ENCODE results near the gene SEMA5A. TPM values are rescaled to one million over a fixed set of nuclear protein-coding genes. Genes with fewer than 3 reads are reported as not detected.

Gene SEMA5A
- polyA plus RNA-seq (2013, experiment 1 of 2): 40.6 TPM
- 42.4 TPM for polyA plus RNA-seq (2013, experiment 2 of 2)

- DNase-seq: peak; percentile 79
- WGBS: under 1% methylated on average over 42 of the region's 84 CpGs
- peaks cover 11 to 26% of the 10 kb centered on the region in 2 experiments for H3K36me3 ChIP-seq (ENCODE audit: control insufficient read depth in 1 of 2, insufficient read depth in 2 of 2, low read depth in 1 of 2, low read length in 2 of 2)
- H2AFZ ChIP-seq (ENCODE audit: low read depth, low read length): peak within 1 kb of the TSS; percentile 92
- H2AK5ac ChIP-seq (ENCODE audit: low read length, severe bottlenecking): no peak within 1 kb of the TSS
- H3K4me1 ChIP-seq (ENCODE audit: control insufficient read depth, insufficient read depth, low read depth, low read length): peaks cover 12% of the 10 kb centered on the region
- H2BK5ac ChIP-seq (ENCODE audit: low read depth, low read length, poor library complexity, severe bottlenecking): peak within 1 kb of the TSS; percentile 96
- H2BK15ac ChIP-seq (ENCODE audit: low read depth, poor library complexity, severe bottlenecking): peak within 1 kb of the TSS; percentile 85
- H3K9ac ChIP-seq (ENCODE audit: low read length): peak within 1 kb of the TSS; percentile 98
- peak within 1 kb of the TSS; percentile 29 to 89 for H3K14ac ChIP-seq (ENCODE audit: low read length in 2 of 2)
- peak within 1 kb of the TSS; percentile 91 for H4K8ac ChIP-seq (ENCODE audit: low read length)
- H3K4me3 ChIP-seq (ENCODE audit: insufficient read depth in 1 of 2, low read depth in 1 of 2, low read length in 2 of 2): peak within 1 kb of the TSS; percentile 89 to 96
- H2BK12ac ChIP-seq (ENCODE audit: low read length in 2 of 2): peak within 1 kb of the TSS in 1 of 2 experiments; percentile 70
- peak within 1 kb of the TSS; percentile 96 for H4K91ac ChIP-seq (ENCODE audit: low read length)
- peaks cover 12% of the 10 kb centered on the region for H3K79me1 ChIP-seq (replicated peaks; ENCODE audit: low read length, poor library complexity, severe bottlenecking)
- H3K18ac ChIP-seq (ENCODE audit: low read depth in 1 of 2, low read length in 2 of 2): peak within 1 kb of the TSS; percentile 94 to 97
- H3K9me3 ChIP-seq (ENCODE audit: control insufficient read depth, low read length): no peaks in the 10 kb centered on the region
- H3K23ac ChIP-seq (ENCODE audit: low read length in 2 of 2): peak within 1 kb of the TSS; percentile 86 to 98
- H3K4ac ChIP-seq (ENCODE audit: low read depth in 1 of 2, low read length in 2 of 2): peak within 1 kb of the TSS; percentile 80 to 97
- H3K27ac ChIP-seq (ENCODE audit: low read length, poor library complexity, severe bottlenecking): peak within 1 kb of the TSS; percentile 97
- peak within 1 kb of the TSS; percentile 99 for H3K4me2 ChIP-seq (ENCODE audit: low read length, poor library complexity, severe bottlenecking)
- H2BK120ac ChIP-seq (ENCODE audit: low read depth, low read length): peak within 1 kb of the TSS; percentile 65
- no peaks in the 10 kb centered on the region for H3K27me3 ChIP-seq (ENCODE audit: control insufficient read depth in 1 of 2, insufficient read depth in 1 of 2, low read length in 2 of 2)
Measured at GRCh38 chr5:9545992-9546851, at the start of gene SEMA5A. Gene SEMA5A (minus strand): TSS chr5:9546075. CDS start chr5:9379946, 166,129 bp downstream.

GRCh38 chr5:9594913-9595312, 49.0 kb upstream of the SEMA5A start:
- H3K14ac ChIP-seq (ENCODE audit: low read length in 2 of 2): no peak overlapping the region
- no peak overlapping the region for H3K23ac ChIP-seq (ENCODE audit: low read length in 2 of 2)
- H2BK12ac ChIP-seq (ENCODE audit: low read length in 2 of 2): no peak overlapping the region
- H3K4me1 ChIP-seq (ENCODE audit: control insufficient read depth, insufficient read depth, low read depth, low read length): no peaks in the 10 kb centered on the region
- no peak overlapping the region for H2BK120ac ChIP-seq (ENCODE audit: low read depth, low read length)
- H2BK5ac ChIP-seq (ENCODE audit: low read depth, low read length, poor library complexity, severe bottlenecking): no peak overlapping the region
- H3K4me2 ChIP-seq (ENCODE audit: low read length, poor library complexity, severe bottlenecking): no peak overlapping the region
- H3K9ac ChIP-seq (ENCODE audit: low read length): no peak overlapping the region
- no peak overlapping the region for H3K4me3 ChIP-seq (ENCODE audit: insufficient read depth in 1 of 2, low read depth in 1 of 2, low read length in 2 of 2)
- no peak overlapping the region for H2AFZ ChIP-seq (ENCODE audit: low read depth, low read length)
- H4K8ac ChIP-seq (ENCODE audit: low read length): no peak overlapping the region
- no peak overlapping the region for H4K91ac ChIP-seq (ENCODE audit: low read length)
- H3K18ac ChIP-seq (ENCODE audit: low read depth in 1 of 2, low read length in 2 of 2): no peak overlapping the region
- no peak overlapping the region for H3K27ac ChIP-seq (ENCODE audit: low read length, poor library complexity, severe bottlenecking)
- no peaks in the 10 kb centered on the region for H3K36me3 ChIP-seq (ENCODE audit: control insufficient read depth in 1 of 2, insufficient read depth in 2 of 2, low read depth in 1 of 2, low read length in 2 of 2)
- no peak overlapping the region for H3K4ac ChIP-seq (ENCODE audit: low read depth in 1 of 2, low read length in 2 of 2)
- H2AK5ac ChIP-seq (ENCODE audit: low read length, severe bottlenecking): no peak overlapping the region
- peaks cover 4 to 9% of the 10 kb centered on the region in 2 experiments for H3K27me3 ChIP-seq (ENCODE audit: control insufficient read depth in 1 of 2, insufficient read depth in 1 of 2, low read length in 2 of 2)
- DNase-seq: no peak
- H2BK15ac ChIP-seq (ENCODE audit: low read depth, poor library complexity, severe bottlenecking): no peak overlapping the region
- H3K79me1 ChIP-seq (replicated peaks; ENCODE audit: low read length, poor library complexity, severe bottlenecking): no peaks in the 10 kb centered on the region
- no peaks in the 10 kb centered on the region for H3K9me3 ChIP-seq (ENCODE audit: control insufficient read depth, low read length)

GRCh38 chr5:9589049-9589835, 43.4 kb upstream of the SEMA5A start:
- no peak overlapping the region for H2BK15ac ChIP-seq (ENCODE audit: low read depth, poor library complexity, severe bottlenecking)
- no peak overlapping the region for H3K18ac ChIP-seq (ENCODE audit: low read depth in 1 of 2, low read length in 2 of 2)
- DNase-seq: no peak
- no peak overlapping the region for H2BK12ac ChIP-seq (ENCODE audit: low read length in 2 of 2)
- H2BK5ac ChIP-seq (ENCODE audit: low read depth, low read length, poor library complexity, severe bottlenecking): no peak overlapping the region
- H2BK120ac ChIP-seq (ENCODE audit: low read depth, low read length): no peak overlapping the region
- H3K9me3 ChIP-seq (ENCODE audit: control insufficient read depth, low read length): no peaks in the 10 kb centered on the region
- no peak overlapping the region for H3K4me2 ChIP-seq (ENCODE audit: low read length, poor library complexity, severe bottlenecking)
- no peak overlapping the region for H3K14ac ChIP-seq (ENCODE audit: low read length in 2 of 2)
- no peaks in the 10 kb centered on the region for H3K79me1 ChIP-seq (replicated peaks; ENCODE audit: low read length, poor library complexity, severe bottlenecking)
- H2AFZ ChIP-seq (ENCODE audit: low read depth, low read length): no peak overlapping the region
- H3K4me1 ChIP-seq (ENCODE audit: control insufficient read depth, insufficient read depth, low read depth, low read length): no peaks in the 10 kb centered on the region
- H3K27ac ChIP-seq (ENCODE audit: low read length, poor library complexity, severe bottlenecking): no peak overlapping the region
- no peak overlapping the region for H3K4me3 ChIP-seq (ENCODE audit: insufficient read depth in 1 of 2, low read depth in 1 of 2, low read length in 2 of 2)
- no peaks in the 10 kb centered on the region for H3K36me3 ChIP-seq (ENCODE audit: control insufficient read depth in 1 of 2, insufficient read depth in 2 of 2, low read depth in 1 of 2, low read length in 2 of 2)
- no peak overlapping the region for H2AK5ac ChIP-seq (ENCODE audit: low read length, severe bottlenecking)
- 89% methylated on average over 7 of the region's 7 CpGs for WGBS
- H3K27me3 ChIP-seq (ENCODE audit: control insufficient read depth in 1 of 2, insufficient read depth in 1 of 2, low read length in 2 of 2): no peaks in the 10 kb centered on the region
- H3K4ac ChIP-seq (ENCODE audit: low read depth in 1 of 2, low read length in 2 of 2): no peak overlapping the region
- no peak overlapping the region for H4K8ac ChIP-seq (ENCODE audit: low read length)
- no peak overlapping the region for H3K9ac ChIP-seq (ENCODE audit: low read length)
- H3K23ac ChIP-seq (ENCODE audit: low read length in 2 of 2): no peak overlapping the region
- no peak overlapping the region for H4K91ac ChIP-seq (ENCODE audit: low read length)

GRCh38 chr5:9588254-9588653, 42.4 kb upstream of the SEMA5A start:
- no peak overlapping the region for H2BK5ac ChIP-seq (ENCODE audit: low read depth, low read length, poor library complexity, severe bottlenecking)
- H3K4me1 ChIP-seq (ENCODE audit: control insufficient read depth, insufficient read depth, low read depth, low read length): no peaks in the 10 kb centered on the region
- H3K14ac ChIP-seq (ENCODE audit: low read length in 2 of 2): no peak overlapping the region
- H2BK120ac ChIP-seq (ENCODE audit: low read depth, low read length): no peak overlapping the region
- no peak overlapping the region for H3K4me2 ChIP-seq (ENCODE audit: low read length, poor library complexity, severe bottlenecking)
- no peaks in the 10 kb centered on the region for H3K9me3 ChIP-seq (ENCODE audit: control insufficient read depth, low read length)
- no peak overlapping the region for H2AK5ac ChIP-seq (ENCODE audit: low read length, severe bottlenecking)
- no peak overlapping the region for H3K4ac ChIP-seq (ENCODE audit: low read depth in 1 of 2, low read length in 2 of 2)
- no peak overlapping the region for H3K18ac ChIP-seq (ENCODE audit: low read depth in 1 of 2, low read length in 2 of 2)
- H3K79me1 ChIP-seq (replicated peaks; ENCODE audit: low read length, poor library complexity, severe bottlenecking): no peaks in the 10 kb centered on the region
- no peak overlapping the region for H3K9ac ChIP-seq (ENCODE audit: low read length)
- no peak for DNase-seq
- no peak overlapping the region for H2AFZ ChIP-seq (ENCODE audit: low read depth, low read length)
- no peak overlapping the region for H3K4me3 ChIP-seq (ENCODE audit: insufficient read depth in 1 of 2, low read depth in 1 of 2, low read length in 2 of 2)
- H4K91ac ChIP-seq (ENCODE audit: low read length): no peak overlapping the region
- no peak overlapping the region for H3K27ac ChIP-seq (ENCODE audit: low read length, poor library complexity, severe bottlenecking)
- WGBS: 96% methylated on average over 5 of the region's 6 CpGs
- no peaks in the 10 kb centered on the region for H3K27me3 ChIP-seq (ENCODE audit: control insufficient read depth in 1 of 2, insufficient read depth in 1 of 2, low read length in 2 of 2)
- no peak overlapping the region for H3K23ac ChIP-seq (ENCODE audit: low read length in 2 of 2)
- no peak overlapping the region for H4K8ac ChIP-seq (ENCODE audit: low read length)
- no peaks in the 10 kb centered on the region for H3K36me3 ChIP-seq (ENCODE audit: control insufficient read depth in 1 of 2, insufficient read depth in 2 of 2, low read depth in 1 of 2, low read length in 2 of 2)
- no peak overlapping the region for H2BK12ac ChIP-seq (ENCODE audit: low read length in 2 of 2)
- H2BK15ac ChIP-seq (ENCODE audit: low read depth, poor library complexity, severe bottlenecking): no peak overlapping the region

All from mesenchymal stem cell (in vitro differentiated cells and primary cell).